SU-DHL-6 (cell line): ENCODE measurements around the gene NTN3.

Experiments used
- H2AFZ ChIP-seq: fragments of 200-600 bp; sonication (generic); 2 replicates; pipeline ENCODE4 v1.6.1; 2014; ENCODE audit warnings: low read depth, mild to moderate bottlenecking, moderate library complexity, mixed read lengths, antibody characterized with exemption, low read length; ENCODE audit not compliant: severe bottlenecking
- H3F3A ChIP-seq: fragments of 200-600 bp; shearing (Covaris generic); 2 replicates; pipeline ENCODE4 v1.6.0; 2016; ENCODE audit warnings: antibody characterized with exemption, mild to moderate bottlenecking; ENCODE audit not compliant: insufficient read depth
- H3K27ac ChIP-seq: fragments of 200-600 bp; sonication (generic); 2 replicates; pipeline ENCODE4 v1.5.1; 2016; ENCODE audit warnings: low read depth, mild to moderate bottlenecking, low read length, moderate library complexity, mixed read lengths
- H3K27me3 ChIP-seq: fragments of 200-600 bp; sonication (generic), shearing (Covaris generic); 2 replicates; pipeline ENCODE4 v1.6.0; 2014; ENCODE audit warnings: mild to moderate bottlenecking, low read length
- H3K36me3 ChIP-seq: fragments of 200-600 bp; sonication (generic); 2 replicates; pipeline ENCODE4 v1.6.1; 2014; ENCODE audit warnings: mild to moderate bottlenecking, low read length, mixed read lengths
- H3K4me2 ChIP-seq: fragments of 300-600, 200-600 bp; shearing (Covaris generic), sonication (generic); 2 replicates; pipeline ENCODE4 v1.6.0; 2014; ENCODE audit warnings: low read length, low read depth, mild to moderate bottlenecking; ENCODE audit not compliant: poor library complexity, severe bottlenecking
- H3K4me3 ChIP-seq: fragments of 200-600 bp; sonication (generic); 2 replicates; pipeline ENCODE4 v1.5.1; 2014; ENCODE audit warnings: antibody characterized with exemption, low read length, mild to moderate bottlenecking, mixed read lengths; ENCODE audit not compliant: insufficient read depth, poor library complexity, severe bottlenecking
- H3K79me2 ChIP-seq: fragments of 200-600 bp; sonication (generic); 2 replicates; pipeline ENCODE4 v1.6.1; 2014; ENCODE audit warnings: mild to moderate bottlenecking, low read length, moderate library complexity; ENCODE audit not compliant: insufficient read depth
- H3K9ac ChIP-seq: fragments of 200-600 bp; sonication (generic); 2 replicates; pipeline ENCODE4 v1.7.0; 2014; ENCODE audit warnings: mild to moderate bottlenecking, low read length
- H3K9me2 ChIP-seq: fragments of 200-600 bp; sonication (generic); replicated peaks from 2 replicates; pipeline ENCODE4 v1.6.1; 2014; ENCODE audit warnings: low read length; ENCODE audit not compliant: insufficient read depth
- H3K9me3 ChIP-seq: fragments of 200-600 bp; sonication (generic); 2 replicates; pipeline ENCODE4 v1.6.1; 2014; ENCODE audit warnings: low read length, mixed read lengths; ENCODE audit not compliant: insufficient read depth
- H4K20me1 ChIP-seq: fragments of 200-600 bp; sonication (generic); 2 replicates; pipeline ENCODE4 v1.6.1; 2014; ENCODE audit warnings: low read depth, mild to moderate bottlenecking, antibody characterized with exemption, low read length, moderate library complexity, mixed read lengths
- EZH2phosphoT487 ChIP-seq: fragments of 200-600 bp; sonication (generic), shearing (Covaris generic); conservative IDR thresholded peaks from 2 replicates; pipeline ENCODE4 v1.6.1; 2018; ENCODE audit warnings: mild to moderate bottlenecking, antibody characterized with exemption, low read length, moderate library complexity, mixed read lengths
- TF ChIP-seq, protein P1 (sequence below): fragments of 200-600 bp; sonication (generic); IDR thresholded peaks from one replicate; pipeline ENCODE4 v1.5.1; 2017; ENCODE audit warnings: antibody characterized with exemption, mild to moderate bottlenecking, low read length, moderate library complexity; ENCODE audit not compliant: insufficient read depth, poor library complexity, severe bottlenecking

The NTN3 gene

GRCh38 chr16:2520784-2521531, 49.9 kb downstream of the NTN3 start:
- Histone ChIP-seq H3K27me3 (no peaks in the 10 kb centered on the region), H4K20me1 (no peaks in the 10 kb centered on the region), H3K9me3 (no peaks in the 10 kb centered on the region), H3K4me3 (peak overlapping the region; percentile 79), H3K79me2 (peaks cover 47% of the 10 kb centered on the region), H3K27ac (no peak overlapping the region; the same call in 1 of the 2 replicates), H3K9ac (peak overlapping the region; percentile 63), H2AFZ (no peak overlapping the region), H3K4me2 (peak overlapping the region; percentile 73), H3K36me3 (no peaks in the 10 kb centered on the region), H3F3A (0 out of 2 replicates have a peak, but pooled peaks cover 4% of the 10 kb centered on the region), H3K9me2 (no peaks in the 10 kb centered on the region)
- TF ChIP-seq, protein P1, sequence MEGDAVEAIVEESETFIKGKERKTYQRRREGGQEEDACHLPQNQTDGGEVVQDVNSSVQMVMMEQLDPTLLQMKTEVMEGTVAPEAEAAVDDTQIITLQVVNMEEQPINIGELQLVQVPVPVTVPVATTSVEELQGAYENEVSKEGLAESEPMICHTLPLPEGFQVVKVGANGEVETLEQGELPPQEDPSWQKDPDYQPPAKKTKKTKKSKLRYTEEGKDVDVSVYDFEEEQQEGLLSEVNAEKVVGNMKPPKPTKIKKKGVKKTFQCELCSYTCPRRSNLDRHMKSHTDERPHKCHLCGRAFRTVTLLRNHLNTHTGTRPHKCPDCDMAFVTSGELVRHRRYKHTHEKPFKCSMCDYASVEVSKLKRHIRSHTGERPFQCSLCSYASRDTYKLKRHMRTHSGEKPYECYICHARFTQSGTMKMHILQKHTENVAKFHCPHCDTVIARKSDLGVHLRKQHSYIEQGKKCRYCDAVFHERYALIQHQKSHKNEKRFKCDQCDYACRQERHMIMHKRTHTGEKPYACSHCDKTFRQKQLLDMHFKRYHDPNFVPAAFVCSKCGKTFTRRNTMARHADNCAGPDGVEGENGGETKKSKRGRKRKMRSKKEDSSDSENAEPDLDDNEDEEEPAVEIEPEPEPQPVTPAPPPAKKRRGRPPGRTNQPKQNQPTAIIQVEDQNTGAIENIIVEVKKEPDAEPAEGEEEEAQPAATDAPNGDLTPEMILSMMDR = no peak
- TF ChIP-seq EZH2phosphoT487 = no peak
